Right lobe of liver (tissue), 6 donors: ENCODE results near the gene NPLOC4. TPM values are rescaled to one million over a fixed set of nuclear protein-coding genes. Genes with fewer than 3 reads are reported as not detected.

Source experiments
- ATAC-seq, 4 donors: fragments of 200-7000 bp; cut with Tn5 transposase; one replicate each; pipeline ENCODE4 v1.9.1; 2020; ENCODE audit warnings: mild to moderate bottlenecking in 4 of 4, moderate library complexity in 4 of 4
- DNase-seq, 3 donors: peaks; one replicate each; pipeline ENCODE4 v3.0.0-alpha.2; 2020
- H3K27ac ChIP-seq, 3 donors: fragments of 200-600 bp; one replicate each; pipeline ENCODE4 v1.8.0; 2022
- H3K27me3 ChIP-seq, 2 donors: fragments of 200-600 bp; one replicate each; pipeline ENCODE4 v1.8.0; 2022
- H3K36me3 ChIP-seq, 4 donors: fragments of 200-600 bp; sonication (generic) in 1 of 4; one replicate each; pipeline versions ENCODE4 v1.5.1 to v1.8.0; 2017 to 2022; ENCODE audit warnings: control low read depth in 1 of 4
- H3K4me1 ChIP-seq, 4 donors: fragments of 200-600 bp; sonication (generic) in 1 of 4; one replicate each; pipeline versions ENCODE4 v1.5.1 to v1.8.0; 2017 to 2022; ENCODE audit warnings: control low read depth in 1 of 4
- H3K4me3 ChIP-seq, 3 donors: fragments of 200-600 bp; one replicate each; pipeline ENCODE4 v1.8.0; 2022
- H3K9me3 ChIP-seq, 4 donors: fragments of 200-600 bp; sonication (generic) in 1 of 4; one replicate each; pipeline versions ENCODE4 v1.5.1 to v1.8.0; 2017 to 2022; ENCODE audit warnings: control low read depth in 1 of 4
- CTCF ChIP-seq, 4 donors: fragments of 200-600 bp in 3 of 4; fragments of 450-650 bp in 1 of 4; IDR thresholded peaks; one replicate each; pipeline versions ENCODE4 v1.5.1 to v1.8.0; 2016 to 2022; ENCODE audit warnings: antibody characterized with exemption in 4 of 4, mild to moderate bottlenecking in 2 of 4
- POLR2A ChIP-seq: fragments of 450-650 bp; IDR thresholded peaks from one replicate; pipeline ENCODE4 v1.6.1; 2017; ENCODE audit warnings: antibody characterized with exemption, mild to moderate bottlenecking
- WGBS: methylation state at CpG from one replicate; pipeline ENCODE4 v1.1.6; 2018; ENCODE audit warnings: low coverage, low lambda C conversion rate; ENCODE audit not compliant: insufficient coverage; ENCODE audit errors: missing lambda C conversion rate; 5-methylcytosine and 5-hydroxymethylcytosine counted together
- intact Hi-C, 2 donors: fragments of 100-400 bp; cut with DNase I; formaldehyde crosslinking; loops; one replicate each; pipeline versions ENCODE4 v1.11.2 to v1.14.1; 2022
- total RNA-seq, 6 experiments: library from RNA; depleted of rRNA in 2 of 6; stranded (reverse); fragments of >200 nt in 2 of 6; fragmentation: NEBNext Ultra II Directional in 3 of 6; extraction: Animal tissue kit (Norgen Biotek cat#: 25700) in 3 of 6; gene quantifications; one replicate each; pipeline versions ENCODE4 v1.1.0 to v1.2.4, GENCODE V29; 2016 to 2023
- donor health status: DM: no; HTN: yes; CAD: no.
- donor health status: DM: no; HTN: no; CAD: no.
- donor health status: DM: no; HTN: no; CAD: no.
- donor health status: DM: no; HTN: yes; CAD: no.
- donor health status: DM: no; HTN: yes; CAD: no.

NPLOC4 gene
- total RNA-seq, 6 experiments from 2014 or later: 46.5 to 63.2 (median 55.8) TPM

- intact Hi-C loops: no loop called here
- peak; percentile 3 to 48 (median 34) for ATAC-seq
- Histone ChIP-seq H3K27ac (peak overlapping the region; percentile 99 to 100 (median 99)), H3K9me3 (no peaks in the 10 kb centered on the region), H3K4me1 (peaks cover 0 to 38% (median 6%) of the 10 kb centered on the region in 4 donors), H3K4me3 (peak overlapping the region; percentile 82 to 96 (median 95)), H3K27me3 (no peaks in the 10 kb centered on the region), H3K36me3 (peaks cover 11 to 21% (median 17%) of the 10 kb centered on the region in 4 donors)
- TF ChIP-seq POLR2A (peak; percentile 75), CTCF (IDR thresholded peaks at IDR 0.05) (no peak)
- 7% methylated on average over 17 of the region's 82 CpGs for WGBS
- DNase-seq: peak; percentile 68 to 87 (median 78)
Measured at GRCh38 chr17:81514739-81515529, 122.0 kb downstream of the NPLOC4 start.

- H3K4me3 ChIP-seq: peak overlapping the region; percentile 82 to 96 (median 95)
- ATAC-seq (no peak), DNase-seq (no peak)
- H3K36me3 ChIP-seq: peaks cover 12 to 21% (median 19%) of the 10 kb centered on the region in 4 donors
- no CpG with 5 or more reads among the region's 34 CpGs for WGBS
- no peaks in the 10 kb centered on the region for H3K27me3 ChIP-seq
- intact Hi-C loops: no loop called here
- TF ChIP-seq POLR2A (no peak), CTCF (IDR thresholded peaks at IDR 0.05) (no peak)
- H3K9me3 ChIP-seq: no peaks in the 10 kb centered on the region
- H3K4me1 ChIP-seq: peaks cover 0 to 42% (median 6%) of the 10 kb centered on the region in 4 donors
- H3K27ac ChIP-seq: peak overlapping the region; percentile 99 to 100 (median 99)
Measured at GRCh38 chr17:81514489-81514738, 122.5 kb downstream of the NPLOC4 start.

GRCh38 chr17:81513753-81514488 lies 123.0 kb downstream of the NPLOC4 start:
- H3K36me3 ChIP-seq: peaks cover 12 to 21% (median 20%) of the 10 kb centered on the region in 4 donors
- intact Hi-C loops: no loop called here
- peak overlapping the region; percentile 99 to 100 (median 99) for H3K27ac ChIP-seq
- DNase-seq (peak; percentile 66 to 75 (median 72)), ATAC-seq (peak; percentile 11 to 41 (median 26))
- peak overlapping the region; percentile 82 to 96 (median 95) for H3K4me3 ChIP-seq
- TF ChIP-seq POLR2A: no peak
- TF ChIP-seq CTCF (IDR thresholded peaks at IDR 0.05): no peak
- H3K4me1 ChIP-seq: peaks cover 0 to 42% (median 6%) of the 10 kb centered on the region in 4 donors
- H3K9me3 ChIP-seq: no peaks in the 10 kb centered on the region
- H3K27me3 ChIP-seq: no peaks in the 10 kb centered on the region
- 2% methylated on average over 10 of the region's 64 CpGs for WGBS

DNA sequence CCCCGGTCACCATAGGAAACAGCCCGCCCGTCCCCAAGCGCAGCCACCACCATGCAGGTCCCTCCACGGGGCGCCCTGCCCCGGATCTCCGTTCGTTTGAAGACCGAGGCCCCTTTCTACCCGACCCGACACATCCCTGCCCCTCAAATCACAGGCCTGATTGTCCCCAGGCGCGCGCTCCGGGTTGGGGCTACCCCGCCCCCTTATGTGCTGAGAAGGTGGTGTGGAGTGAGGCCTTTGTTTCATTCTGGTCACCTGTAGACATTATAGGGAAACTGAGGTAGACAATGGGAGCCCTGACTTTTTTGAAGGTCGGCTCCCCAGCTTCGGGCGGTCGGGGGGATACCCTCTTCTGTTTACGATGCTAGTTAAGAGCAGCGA lies 123.5 kb downstream of the NPLOC4 start:
- intact Hi-C loops: no loop called here
- peak; percentile 66 to 77 (median 68) for DNase-seq
- H3K9me3 ChIP-seq: no peaks in the 10 kb centered on the region
- peak; percentile 19 to 40 (median 24) for ATAC-seq
- no peaks in the 10 kb centered on the region for H3K27me3 ChIP-seq
- peak overlapping the region; percentile 99 to 100 (median 99) for H3K27ac ChIP-seq
- H3K4me1 ChIP-seq: peaks cover 0 to 41% (median 4%) of the 10 kb centered on the region in 4 donors
- H3K36me3 ChIP-seq: peaks cover 12 to 21% (median 20%) of the 10 kb centered on the region in 4 donors
- 0% methylated on average over 4 of the region's 23 CpGs for WGBS
- TF ChIP-seq POLR2A (no peak), CTCF (IDR thresholded peaks at IDR 0.05) (no peak)
- peak overlapping the region; percentile 82 to 96 (median 95) for H3K4me3 ChIP-seq
